Ishikawa (cell line): ENCODE measurements around the gene TRIM2.

Source experiments
- CEBPB ChIP-seq: IDR thresholded peaks from 2 replicates; pipeline ENCODE4 v1.6.1; 2012
- CREB1 ChIP-seq: IDR thresholded peaks from 2 replicates; pipeline ENCODE4 v1.6.1; 2012; ENCODE audit warnings: low read depth
- EGR1 ChIP-seq: IDR thresholded peaks from 2 replicates; pipeline ENCODE4 v1.6.1; 2012
- EP300 ChIP-seq: IDR thresholded peaks from 2 replicates; pipeline ENCODE4 v1.6.1; 2012; ENCODE audit warnings: borderline replicate concordance
- FOXM1 ChIP-seq: IDR thresholded peaks from 2 replicates; pipeline ENCODE4 v1.6.1; 2012; ENCODE audit warnings: low read depth, borderline replicate concordance
- RAD21 ChIP-seq: IDR thresholded peaks from 2 replicates; pipeline ENCODE4 v1.6.1; 2012; ENCODE audit warnings: low read depth
- TAF1 ChIP-seq: IDR thresholded peaks from 2 replicates; pipeline ENCODE4 v1.6.1; 2012; ENCODE audit warnings: low read depth, mild to moderate bottlenecking
- TCF12 ChIP-seq: IDR thresholded peaks from 2 replicates; pipeline ENCODE4 v1.6.1; 2012; ENCODE audit warnings: low read depth
- TEAD4 ChIP-seq: IDR thresholded peaks from 2 replicates; pipeline ENCODE4 v1.6.1; 2012
- YY1 ChIP-seq: IDR thresholded peaks from 2 replicates; pipeline ENCODE4 v1.6.1; 2012; ENCODE audit warnings: low read depth
- ZBTB7A ChIP-seq: IDR thresholded peaks from 2 replicates; pipeline ENCODE4 v1.6.1; 2012; ENCODE audit warnings: low read depth
- TF ChIP-seq, protein P1 (sequence below): IDR thresholded peaks from 2 replicates; pipeline ENCODE4 v1.6.1; 2012; ENCODE audit warnings: low read depth, mild to moderate bottlenecking
- TF ChIP-seq, protein P2 (sequence below): IDR thresholded peaks from 2 replicates; pipeline ENCODE4 v1.6.1; 2012
- TF ChIP-seq, protein P3 (sequence below): IDR thresholded peaks from 2 replicates; pipeline ENCODE4 v1.6.1; 2012

DNA sequence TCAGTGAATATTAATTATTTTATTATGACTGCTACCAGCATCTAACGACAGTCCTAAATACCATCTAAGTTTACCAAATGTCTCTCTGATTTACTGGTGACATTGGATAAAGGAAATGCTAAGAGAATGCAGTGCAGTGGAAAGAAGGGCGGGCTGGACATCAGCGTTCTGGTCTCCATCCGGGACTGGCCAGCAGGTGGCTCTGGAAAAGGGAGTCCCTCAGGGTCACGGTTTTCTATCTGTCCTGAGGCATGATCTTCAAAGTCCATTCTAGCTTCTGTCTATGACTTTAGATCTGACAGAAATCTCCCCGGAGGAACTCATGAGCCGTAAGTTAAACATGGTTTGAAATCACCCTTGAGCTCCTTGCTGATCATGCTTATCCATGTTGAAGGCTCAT, 3.3 kb downstream of the TRIM2 start:
- no peak for TF ChIP-seq CREB1
- no peak for TF ChIP-seq EP300
- TF ChIP-seq EGR1, result no peak
- no peak for TF ChIP-seq TAF1
- TF ChIP-seq, protein P1, sequence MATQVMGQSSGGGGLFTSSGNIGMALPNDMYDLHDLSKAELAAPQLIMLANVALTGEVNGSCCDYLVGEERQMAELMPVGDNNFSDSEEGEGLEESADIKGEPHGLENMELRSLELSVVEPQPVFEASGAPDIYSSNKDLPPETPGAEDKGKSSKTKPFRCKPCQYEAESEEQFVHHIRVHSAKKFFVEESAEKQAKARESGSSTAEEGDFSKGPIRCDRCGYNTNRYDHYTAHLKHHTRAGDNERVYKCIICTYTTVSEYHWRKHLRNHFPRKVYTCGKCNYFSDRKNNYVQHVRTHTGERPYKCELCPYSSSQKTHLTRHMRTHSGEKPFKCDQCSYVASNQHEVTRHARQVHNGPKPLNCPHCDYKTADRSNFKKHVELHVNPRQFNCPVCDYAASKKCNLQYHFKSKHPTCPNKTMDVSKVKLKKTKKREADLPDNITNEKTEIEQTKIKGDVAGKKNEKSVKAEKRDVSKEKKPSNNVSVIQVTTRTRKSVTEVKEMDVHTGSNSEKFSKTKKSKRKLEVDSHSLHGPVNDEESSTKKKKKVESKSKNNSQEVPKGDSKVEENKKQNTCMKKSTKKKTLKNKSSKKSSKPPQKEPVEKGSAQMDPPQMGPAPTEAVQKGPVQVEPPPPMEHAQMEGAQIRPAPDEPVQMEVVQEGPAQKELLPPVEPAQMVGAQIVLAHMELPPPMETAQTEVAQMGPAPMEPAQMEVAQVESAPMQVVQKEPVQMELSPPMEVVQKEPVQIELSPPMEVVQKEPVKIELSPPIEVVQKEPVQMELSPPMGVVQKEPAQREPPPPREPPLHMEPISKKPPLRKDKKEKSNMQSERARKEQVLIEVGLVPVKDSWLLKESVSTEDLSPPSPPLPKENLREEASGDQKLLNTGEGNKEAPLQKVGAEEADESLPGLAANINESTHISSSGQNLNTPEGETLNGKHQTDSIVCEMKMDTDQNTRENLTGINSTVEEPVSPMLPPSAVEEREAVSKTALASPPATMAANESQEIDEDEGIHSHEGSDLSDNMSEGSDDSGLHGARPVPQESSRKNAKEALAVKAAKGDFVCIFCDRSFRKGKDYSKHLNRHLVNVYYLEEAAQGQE, result no peak
- peak; percentile 45 for TF ChIP-seq RAD21
- TF ChIP-seq, protein P2, sequence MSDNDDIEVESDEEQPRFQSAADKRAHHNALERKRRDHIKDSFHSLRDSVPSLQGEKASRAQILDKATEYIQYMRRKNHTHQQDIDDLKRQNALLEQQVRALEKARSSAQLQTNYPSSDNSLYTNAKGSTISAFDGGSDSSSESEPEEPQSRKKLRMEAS, result no peak
- TF ChIP-seq CEBPB, result no peak
- no peak for TF ChIP-seq TCF12
- no peak for TF ChIP-seq ZBTB7A
- TF ChIP-seq YY1, result no peak
- TF ChIP-seq TEAD4, result no peak
- TF ChIP-seq, protein P3, sequence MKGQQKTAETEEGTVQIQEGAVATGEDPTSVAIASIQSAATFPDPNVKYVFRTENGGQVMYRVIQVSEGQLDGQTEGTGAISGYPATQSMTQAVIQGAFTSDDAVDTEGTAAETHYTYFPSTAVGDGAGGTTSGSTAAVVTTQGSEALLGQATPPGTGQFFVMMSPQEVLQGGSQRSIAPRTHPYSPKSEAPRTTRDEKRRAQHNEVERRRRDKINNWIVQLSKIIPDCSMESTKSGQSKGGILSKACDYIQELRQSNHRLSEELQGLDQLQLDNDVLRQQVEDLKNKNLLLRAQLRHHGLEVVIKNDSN, result no peak
- no peak for TF ChIP-seq FOXM1
